Measurements from ENCODE around the gene DYRK4. TPM values are rescaled to one million over a fixed set of nuclear protein-coding genes. Genes with fewer than 3 reads are reported as not detected.

Gene DYRK4
- total and polyA plus RNA-seq, 2 of the 8 experiments (the other 6 are each of a cell fraction or from before 2014, with no cell fraction given): 10.5 to 11.4 TPM

DNA sequence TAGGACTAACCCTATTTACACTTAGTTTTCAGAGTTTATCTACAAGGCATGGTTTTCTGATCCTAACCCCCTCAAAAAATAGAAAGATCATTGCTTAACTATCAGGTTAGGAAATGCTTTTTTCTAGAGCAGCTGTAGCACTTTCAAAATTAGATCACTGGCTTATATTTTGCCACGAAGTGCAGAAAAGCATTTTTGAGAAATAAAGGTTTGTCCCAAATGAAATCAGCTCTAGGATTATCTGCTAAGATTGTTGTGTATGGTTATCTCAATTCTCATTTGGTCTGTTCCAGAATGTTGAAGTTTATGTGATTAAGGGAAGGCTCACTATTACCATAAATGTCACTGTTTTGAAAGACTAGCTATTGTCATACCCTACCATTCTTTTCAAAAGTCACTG is 9.8 kb upstream of the DYRK4 start:
- Histone ChIP-seq H3K56ac (replicated peaks; ENCODE audit: insufficient read length, low read depth, low read length) (no peak overlapping the region), H3K79me1 (ENCODE audit: low read depth, low read length) (no peaks in the 10 kb centered on the region; the same call in 1 of the 2 replicates), H2AFZ (ENCODE audit: low read length) (no peak overlapping the region), H3K18ac (ENCODE audit: extremely low read depth, low read length) (no peak overlapping the region), H3K23ac (ENCODE audit: insufficient read length) (no peak overlapping the region), H2BK5ac (ENCODE audit: low read depth, low read length) (no peak overlapping the region), H4K91ac (replicated peaks; ENCODE audit: insufficient read length, low read length) (no peak overlapping the region), H3K27me3 (replicated peaks in 1 of 4; ENCODE audit: control insufficient read depth in 3 of 4, extremely low read depth in 1 of 4, insufficient read depth in 3 of 4, low read length in 3 of 4) (no peaks in the 10 kb centered on the region), H3K4ac (replicated peaks; ENCODE audit: insufficient read length, low read depth, low read length) (no peak overlapping the region), H4K8ac (ENCODE audit: extremely low read depth, insufficient read depth, low read length) (no peak overlapping the region), H4K20me1 (replicated peaks in 1 of 2; ENCODE audit: control insufficient read depth in 1 of 2, insufficient read depth in 2 of 2, low read length in 2 of 2) (no peaks in the 10 kb centered on the region), H2AK5ac (ENCODE audit: low read depth, low read length) (no peak overlapping the region), H3K4me1 (replicated peaks in 1 of 4; ENCODE audit: control insufficient read depth in 3 of 4, insufficient read depth in 4 of 4, low read length in 3 of 4) (0 out of 7 replicates have a peak, but pooled peaks cover 0 to 3% (median 0%) of the 10 kb centered on the region in 4 experiments), H2BK120ac (replicated peaks; ENCODE audit: low read depth, low read length) (no peak overlapping the region), H3K9me3 (ENCODE audit: insufficient read depth in 2 of 2, low read depth in 1 of 2, low read length in 1 of 2) (no peaks in the 10 kb centered on the region), H3K4me3 (ENCODE audit: extremely low read depth in 1 of 4, insufficient read depth in 2 of 4, low read depth in 3 of 4, low read length in 4 of 4) (no peak overlapping the region), H3K9ac (replicated peaks in 1 of 4; ENCODE audit: extremely low read depth in 1 of 4, low read depth in 3 of 4, low read length in 3 of 4) (no peak overlapping the region), H3K4me2 (ENCODE audit: insufficient read depth in 1 of 2, low read depth in 2 of 2, low read length in 2 of 2) (no peak overlapping the region), H3K14ac (ENCODE audit: insufficient read length) (no peak overlapping the region), H2BK20ac (ENCODE audit: low read length) (no peak overlapping the region), H3K27ac (ENCODE audit: low read depth, low read length) (no peak overlapping the region), H4K5ac (ENCODE audit: insufficient read length, low read depth, low read length) (no peak overlapping the region), H2BK12ac (ENCODE audit: low read depth, low read length) (no peak overlapping the region), H3K79me2 (ENCODE audit: control insufficient read depth in 1 of 2, insufficient read depth in 2 of 2, low read length in 2 of 2) (no peaks in the 10 kb centered on the region), H2BK15ac (ENCODE audit: low read length) (no peak overlapping the region), H3K36me3 (ENCODE audit: control insufficient read depth in 2 of 4, insufficient read depth in 4 of 4, low read length in 3 of 4) (peaks cover 8 to 65% (median 27%) of the 10 kb centered on the region in 4 experiments; a peak in 7 of 8 replicates), H3K23me2 (ENCODE audit: low read depth, low read length) (no peaks in the 10 kb centered on the region)
- CTCF ChIA-PET (ENCODE audit: partially characterized antibody): interaction anchor here (0.9 kb wide), 1 partner anchor 198 kb away, joined by 3 read pairs; no protein-coding TSS in a partner anchor
- POLR2A ChIA-PET (ENCODE audit: partially characterized antibody): no interaction called here
- TF ChIP-seq CBX8 (IDR thresholded peaks at IDR 0.05; ENCODE audit: borderline replicate concordance, low read depth, low read length): no peak
- no peak for TF ChIP-seq EP300 (IDR thresholded peaks at IDR 0.05; ENCODE audit: borderline replicate concordance in 1 of 2, low read depth in 2 of 2, low read length in 2 of 2)
- no peak for TF ChIP-seq NANOG (IDR thresholded peaks at IDR 0.05; ENCODE audit: insufficient read depth, low read depth, low read length, poor library complexity, severe bottlenecking)
- no peak for TF ChIP-seq POLR2A (IDR thresholded peaks at IDR 0.05; ENCODE audit: control extremely low read depth in 1 of 2, low read depth in 2 of 2, low read length in 2 of 2)
- TF ChIP-seq SUZ12 (IDR thresholded peaks at IDR 0.05; ENCODE audit: low read length): no peak
- TF ChIP-seq CHD2 (IDR thresholded peaks at IDR 0.05; ENCODE audit: low read length): no peak
- no peak for TF ChIP-seq RXRA (IDR thresholded peaks at IDR 0.05; ENCODE audit: insufficient read depth, low read depth, low read length)
- no peak for TF ChIP-seq SIRT6 (IDR thresholded peaks at IDR 0.05; ENCODE audit: low read length)
- DNase-seq (ENCODE audit: low read depth in 1 of 2, low spot score in 2 of 2) (no peak), FAIRE-seq (no peak)
- 92% methylated on average over 1 of the region's 1 CpG; no CpG with 5 or more reads in 1 of the 2 experiments for WGBS, 2 experiments (ENCODE audit: extremely low coverage in 1 of 2, insufficient coverage in 1 of 2, insufficient read length in 1 of 2, insufficient replicate concordance in 2 of 2, low coverage in 1 of 2, low lambda C conversion rate in 2 of 2, missing lambda C conversion rate in 1 of 2)

Measured in H1 (cell line).